ENCODE results near the gene SETD9. TPM values are rescaled to one million over a fixed set of nuclear protein-coding genes. Genes with fewer than 3 reads are reported as not detected.

SETD9 gene
- total RNA-seq, 2 donors from 2014 or later = 3.5 to 4.5 TPM

DNA sequence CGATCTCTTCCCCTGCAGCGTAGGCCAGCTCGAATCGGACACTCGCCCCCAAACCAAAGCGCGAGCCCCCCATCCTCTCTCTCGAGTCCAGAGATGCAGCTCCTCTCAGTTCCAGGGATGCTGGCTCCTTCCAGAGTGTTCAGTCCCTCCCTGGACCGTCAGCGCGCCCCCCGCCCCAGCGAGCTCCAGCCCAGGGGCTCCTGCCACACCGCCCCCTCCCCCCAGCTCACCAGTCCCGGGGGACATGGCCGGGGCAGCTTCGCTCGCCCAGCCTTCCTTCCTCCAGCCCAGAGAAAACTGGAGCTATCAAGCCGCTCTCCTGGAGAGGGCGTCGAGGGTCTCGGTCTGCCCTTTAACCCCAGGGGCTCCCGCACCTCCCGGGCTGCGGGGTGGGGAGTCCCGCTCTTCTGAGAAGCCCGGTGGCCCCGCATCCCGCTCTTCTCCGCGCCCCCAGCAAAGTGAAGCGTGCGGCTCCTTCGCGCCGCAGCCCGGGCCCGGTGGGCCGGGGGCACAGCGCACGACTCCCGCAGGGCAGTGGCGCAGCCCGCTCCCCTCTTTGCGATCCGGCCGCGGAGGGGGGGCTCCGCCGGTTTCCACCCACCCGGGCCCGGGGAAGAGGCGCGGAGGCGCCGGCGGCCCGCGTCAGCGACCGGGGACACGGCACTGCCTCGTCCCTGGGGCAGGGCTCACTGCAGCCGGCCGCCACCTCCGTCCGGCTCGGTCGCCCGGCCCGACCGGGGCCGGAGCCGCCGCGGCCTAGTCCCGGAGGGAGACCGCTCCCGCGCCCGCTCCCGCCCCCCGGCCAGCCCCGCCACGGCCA lies 41.9 kb downstream of the SETD9 start:
- peak overlapping the region; percentile 96 for H3K4me3 Mint-ChIP-seq
- peaks cover 2% of the 10 kb centered on the region for H3K36me3 Mint-ChIP-seq (ENCODE audit: low read depth)
- H3K27me3 Mint-ChIP-seq = peaks cover 20% of the 10 kb centered on the region
- peak overlapping the region; percentile 96 for H3K27ac Mint-ChIP-seq
- H3K4me1 Mint-ChIP-seq = peaks cover 15% of the 10 kb centered on the region
- H3K9me3 ChIP-seq (ENCODE audit: control insufficient read depth, low read length, poor library complexity, severe bottlenecking) = no peaks in the 10 kb centered on the region
- ATAC-seq (peak; percentile 35), DNase-seq (peak in 2 of 3 donors; percentile 11 to 19)

DNA sequence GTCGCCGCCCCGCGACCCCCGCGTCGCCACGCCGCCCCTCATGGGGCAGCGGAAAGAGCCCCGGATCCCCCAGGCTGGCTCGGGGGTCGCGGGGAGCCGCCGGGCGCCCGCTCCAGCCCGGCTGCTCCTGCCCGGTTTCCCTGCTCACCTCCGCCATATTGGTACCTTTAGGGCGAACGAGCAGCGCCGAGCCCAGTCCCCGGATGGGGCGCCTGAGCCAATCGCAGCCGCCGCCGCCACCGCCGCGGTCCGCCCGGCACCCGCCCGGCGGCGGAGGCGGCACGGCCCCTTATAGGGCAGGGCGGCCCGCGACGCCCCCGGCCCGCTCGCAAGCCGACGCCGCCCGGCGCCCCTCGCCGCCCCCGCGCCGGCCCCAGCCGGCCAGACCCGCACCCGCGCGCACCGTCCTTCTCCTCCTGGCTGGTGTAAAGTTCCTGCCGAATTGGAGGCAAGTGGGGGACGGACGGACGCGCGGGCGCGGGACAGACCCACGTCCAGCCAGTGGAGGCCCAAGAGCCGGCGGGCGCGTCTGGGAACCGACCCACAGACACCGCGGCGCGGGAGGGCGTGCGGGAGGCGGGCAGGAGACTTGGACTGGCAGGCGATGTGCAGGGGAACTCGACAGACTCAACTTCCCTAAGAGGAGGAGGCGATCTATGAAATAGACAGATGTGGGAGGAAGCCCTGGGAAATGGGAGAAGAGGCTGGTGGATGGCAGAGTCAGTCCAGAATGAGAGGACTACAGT lies 42.7 kb downstream of the SETD9 start, which contains the start of gene MIER3:
Gene MIER3, minus strand, starts transcription at position 178 of the 746 bp plus-strand sequence. Its CDS starts 21 bp downstream, at position 157.
- peak; percentile 71 to 75 (median 73) for DNase-seq
- Mint-ChIP-seq H3K27ac (peak within 1 kb of the TSS; percentile 96), H3K4me3 (peak within 1 kb of the TSS; percentile 96), H3K27me3 (peaks cover 20% of the 10 kb centered on the region), H3K4me1 (peaks cover 15% of the 10 kb centered on the region), H3K36me3 (ENCODE audit: low read depth) (no peaks in the 10 kb centered on the region)
- H3K9me3 ChIP-seq (ENCODE audit: control insufficient read depth, low read length, poor library complexity, severe bottlenecking) = no peaks in the 10 kb centered on the region
- peak; percentile 93 for ATAC-seq

DNA sequence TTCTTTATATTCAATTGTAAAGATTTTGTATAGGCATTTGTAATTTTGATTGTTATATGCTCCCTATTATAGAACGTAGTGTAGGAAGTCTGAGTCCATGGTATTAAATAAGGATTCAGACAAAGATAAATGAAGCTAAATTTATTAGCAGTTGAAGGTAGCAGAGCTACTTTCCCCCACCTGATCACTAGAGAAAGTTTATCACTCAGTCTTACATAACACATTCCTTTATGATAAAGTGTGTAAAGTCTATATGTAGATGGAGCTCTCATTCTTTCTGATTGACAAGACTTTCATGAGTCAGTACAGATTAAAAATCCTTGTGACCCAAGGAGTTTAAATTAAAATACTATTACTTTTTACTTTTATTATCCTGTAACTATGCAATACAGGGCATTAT lies 44.9 kb downstream of the SETD9 start:
- H3K27ac Mint-ChIP-seq = no peak overlapping the region
- ATAC-seq (no peak), DNase-seq (no peak)
- H3K27me3 Mint-ChIP-seq = peaks cover 35% of the 10 kb centered on the region
- no peaks in the 10 kb centered on the region for H3K9me3 ChIP-seq (ENCODE audit: control insufficient read depth, low read length, poor library complexity, severe bottlenecking)
- H3K4me1 Mint-ChIP-seq = peaks cover 15% of the 10 kb centered on the region
- H3K4me3 Mint-ChIP-seq = no peak overlapping the region
- no peaks in the 10 kb centered on the region for H3K36me3 Mint-ChIP-seq (ENCODE audit: low read depth)

- Mint-ChIP-seq H3K27me3 (peaks cover 66% of the 10 kb centered on the region), H3K36me3 (ENCODE audit: low read depth) (peaks cover 3% of the 10 kb centered on the region), H3K27ac (no peak overlapping the region), H3K4me3 (no peak overlapping the region), H3K4me1 (peaks cover 11% of the 10 kb centered on the region)
- H3K9me3 ChIP-seq (ENCODE audit: control insufficient read depth, low read length, poor library complexity, severe bottlenecking) = no peaks in the 10 kb centered on the region
- ATAC-seq (no peak), DNase-seq (no peak)
These were observed 49.2 kb downstream of the SETD9 start for GRCh38 chr5:56958595-56958994.

- Mint-ChIP-seq H3K4me3 (no peak overlapping the region), H3K4me1 (peaks cover 11% of the 10 kb centered on the region), H3K27me3 (peaks cover 70% of the 10 kb centered on the region), H3K27ac (no peak overlapping the region), H3K36me3 (ENCODE audit: low read depth) (peaks cover 3% of the 10 kb centered on the region)
- no peaks in the 10 kb centered on the region for H3K9me3 ChIP-seq (ENCODE audit: control insufficient read depth, low read length, poor library complexity, severe bottlenecking)
- DNase-seq (no peak), ATAC-seq (no peak)
These were observed 49.9 kb downstream of the SETD9 start for GRCh38 chr5:56959326-56959725.

DNA sequence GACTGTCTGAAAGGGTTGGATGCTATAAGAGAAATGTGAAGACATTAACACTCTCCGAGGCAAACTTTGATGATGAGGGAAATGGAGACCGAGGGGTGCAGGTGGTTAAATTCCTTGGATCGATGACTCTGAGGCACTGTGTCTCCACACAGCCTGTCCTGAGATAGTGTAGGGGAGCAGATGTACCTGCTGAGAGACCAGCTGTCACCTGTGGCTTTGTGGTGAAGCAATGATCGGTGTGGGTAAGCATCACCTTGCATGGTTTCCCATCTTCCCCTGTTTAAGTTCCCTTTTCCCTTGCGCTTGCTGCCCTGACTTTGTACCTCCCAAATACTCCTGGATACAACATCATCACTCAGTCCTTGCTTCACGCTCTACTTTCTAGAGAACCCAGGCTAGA lies 52.4 kb downstream of the SETD9 start:
- no peaks in the 10 kb centered on the region for H3K9me3 ChIP-seq (ENCODE audit: control insufficient read depth, low read length, poor library complexity, severe bottlenecking)
- H3K27ac Mint-ChIP-seq = no peak overlapping the region
- no peak overlapping the region for H3K4me3 Mint-ChIP-seq
- DNase-seq (no peak), ATAC-seq (no peak)
- H3K36me3 Mint-ChIP-seq (ENCODE audit: low read depth) = peaks cover 3% of the 10 kb centered on the region
- peaks cover 11% of the 10 kb centered on the region for H3K4me1 Mint-ChIP-seq
- peaks cover 74% of the 10 kb centered on the region for H3K27me3 Mint-ChIP-seq

DNA sequence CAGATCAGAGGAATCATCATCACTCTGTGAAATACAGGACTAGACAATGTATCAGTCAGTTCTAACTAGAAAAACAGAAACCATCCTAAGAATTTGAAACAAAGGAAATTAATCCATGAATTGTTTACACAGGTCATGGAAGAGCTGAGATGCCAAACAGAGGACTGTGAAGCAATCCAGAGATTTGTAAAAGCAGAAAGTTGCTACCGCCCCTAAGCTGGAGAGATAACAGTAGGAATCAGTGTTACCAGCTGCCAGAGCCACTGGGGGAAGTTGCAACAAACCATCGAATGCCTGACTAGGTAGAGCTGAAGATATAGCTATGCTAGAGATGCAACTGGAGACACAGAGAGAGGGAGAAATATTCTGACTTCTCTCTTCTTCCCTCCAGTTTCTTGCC lies 52.9 kb downstream of the SETD9 start:
- H3K27ac Mint-ChIP-seq = no peak overlapping the region
- no peak for DNase-seq
- peaks cover 11% of the 10 kb centered on the region for H3K4me1 Mint-ChIP-seq
- no peak for ATAC-seq
- peaks cover 80% of the 10 kb centered on the region for H3K27me3 Mint-ChIP-seq
- H3K4me3 Mint-ChIP-seq = no peak overlapping the region
- peaks cover 4% of the 10 kb centered on the region for H3K36me3 Mint-ChIP-seq (ENCODE audit: low read depth)
- H3K9me3 ChIP-seq (ENCODE audit: control insufficient read depth, low read length, poor library complexity, severe bottlenecking) = no peaks in the 10 kb centered on the region

DNA sequence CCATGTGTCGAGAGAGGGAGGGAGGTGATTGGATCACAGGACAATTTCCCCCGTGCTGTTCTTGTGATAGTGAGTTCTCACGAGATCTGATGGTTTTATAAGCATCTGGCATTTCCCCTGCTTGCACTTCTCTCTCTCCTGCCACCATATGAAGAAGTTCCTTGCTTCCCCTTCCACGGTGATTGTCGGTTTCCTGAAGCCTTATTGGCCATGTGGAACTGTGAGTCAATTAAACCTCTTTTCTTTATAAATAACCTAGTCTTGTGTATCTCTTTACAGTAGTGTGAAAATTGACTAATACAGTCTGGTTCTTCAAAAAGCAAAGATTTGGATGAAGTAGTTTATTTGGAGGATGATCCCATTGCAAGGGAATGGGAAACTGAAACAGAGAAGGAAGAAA lies 53.9 kb downstream of the SETD9 start:
- H3K27me3 Mint-ChIP-seq = peaks cover 75% of the 10 kb centered on the region
- H3K36me3 Mint-ChIP-seq (ENCODE audit: low read depth) = peaks cover 5% of the 10 kb centered on the region
- DNase-seq = no peak
- H3K9me3 ChIP-seq (ENCODE audit: control insufficient read depth, low read length, poor library complexity, severe bottlenecking) = no peaks in the 10 kb centered on the region
- no peak for ATAC-seq
- no peak overlapping the region for H3K27ac Mint-ChIP-seq
- H3K4me1 Mint-ChIP-seq = peaks cover 11% of the 10 kb centered on the region
- H3K4me3 Mint-ChIP-seq = no peak overlapping the region

DNA sequence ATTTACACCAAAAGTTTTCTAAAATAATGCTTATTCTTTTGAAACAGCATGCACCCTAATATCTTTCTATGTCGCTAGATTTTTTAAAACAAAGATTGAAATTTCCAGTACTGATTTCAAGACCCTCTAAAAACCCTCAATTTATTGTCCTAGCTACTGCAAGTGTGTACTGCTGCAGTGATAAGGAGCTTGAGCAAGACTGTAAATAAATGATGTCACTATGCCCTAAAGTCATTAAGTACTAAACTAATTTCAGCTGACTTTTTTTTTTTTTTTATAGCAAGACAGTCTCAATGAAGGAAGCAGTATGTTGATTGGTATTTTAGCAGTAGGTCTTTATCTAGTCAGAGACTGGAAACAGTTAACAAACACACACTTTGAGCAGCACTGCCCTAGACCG lies 54.8 kb downstream of the SETD9 start:
- Mint-ChIP-seq H3K27ac (no peak overlapping the region), H3K36me3 (ENCODE audit: low read depth) (peaks cover 5% of the 10 kb centered on the region), H3K4me3 (no peak overlapping the region), H3K4me1 (peaks cover 11% of the 10 kb centered on the region), H3K27me3 (peaks cover 74% of the 10 kb centered on the region)
- H3K9me3 ChIP-seq (ENCODE audit: control insufficient read depth, low read length, poor library complexity, severe bottlenecking) = no peaks in the 10 kb centered on the region
- DNase-seq = no peak
- no peak for ATAC-seq

Other genes with a start within 250 kb of the SETD9 start
- 100 to 1,000 TPM in 1 of 2 donors, 10 to 100 TPM in 1; 99.2 to 120 TPM for gene MAP3K1, start 94.0 kb upstream of the SETD9 start, total RNA-seq
- gene MIER3, start 42.5 kb downstream of the SETD9 start, total RNA-seq = 10 to 100 TPM; 24.6 to 30.4 TPM

Measured in T-helper 17 cell (primary cell).